Measurements from ENCODE around the gene KAZN.

The KAZN gene

GRCh38 chr1:14655385-14655784, 56.9 kb downstream of the KAZN start:
- Histone ChIP-seq H4K20me1 (ENCODE audit: insufficient read depth, low read length) (no peaks in the 10 kb centered on the region), H3K9me3 (replicated peaks; ENCODE audit: insufficient read depth, low read length) (no peaks in the 10 kb centered on the region), H3K27ac (ENCODE audit: low read length) (no peak overlapping the region), H3F3A (ENCODE audit: insufficient read depth, low read length) (no peaks in the 10 kb centered on the region), H3K27me3 (replicated peaks; ENCODE audit: insufficient read depth, low read length) (no peaks in the 10 kb centered on the region), H3K4me3 (ENCODE audit: low read length) (no peak overlapping the region), H3K79me2 (ENCODE audit: low read length) (no peaks in the 10 kb centered on the region), H3K9ac (ENCODE audit: low read length) (no peak overlapping the region), H2AFZ (ENCODE audit: low read length) (no peak overlapping the region), H3K4me1 (ENCODE audit: low read length) (no peaks in the 10 kb centered on the region), H3K36me3 (replicated peaks; ENCODE audit: insufficient read depth, low read length) (no peaks in the 10 kb centered on the region), H3K9me2 (replicated peaks; ENCODE audit: insufficient read depth, low read length) (no peaks in the 10 kb centered on the region), H3K4me2 (ENCODE audit: low read depth, low read length) (no peak overlapping the region)
- no peak for TF ChIP-seq CTCF (IDR thresholded peaks at IDR 0.05; ENCODE audit: low read length)
- TF ChIP-seq EZH2 (optimal IDR thresholded peaks at IDR 0.05; ENCODE audit: low read depth, low read length) = no peak
- no peak for TF ChIP-seq EZH2phosphoT487 (IDR thresholded peaks at IDR 0.05; ENCODE audit: low read length)
- no peak for DNase-seq

DNA sequence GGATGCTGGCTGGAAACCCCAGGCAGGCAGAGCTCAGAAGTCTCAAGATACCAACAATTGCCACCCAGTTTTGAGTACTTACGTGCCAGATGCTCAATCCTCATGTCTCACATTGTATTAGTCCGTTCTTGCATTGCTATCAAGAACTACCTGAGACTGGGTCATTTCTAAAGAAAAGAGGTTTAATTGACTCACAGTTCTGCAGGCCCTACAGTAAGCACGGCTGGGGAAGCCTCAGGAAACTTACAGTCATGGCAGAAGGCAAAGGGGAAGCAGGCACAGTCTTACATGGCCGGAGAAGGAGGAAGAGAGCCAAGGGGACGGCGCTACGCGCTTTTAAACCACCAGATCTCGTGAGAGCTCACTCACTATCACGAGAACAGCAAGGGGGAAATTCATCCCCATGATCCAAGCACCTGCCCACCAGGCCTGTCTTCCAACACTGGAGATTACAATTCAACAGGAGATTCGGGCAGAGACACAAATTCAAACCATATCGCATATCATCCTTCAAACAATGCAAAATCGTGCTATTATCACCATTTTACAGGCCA, 58.0 kb downstream of the KAZN start:
- Histone ChIP-seq H3K4me3 (ENCODE audit: low read length) (no peak overlapping the region), H4K20me1 (ENCODE audit: insufficient read depth, low read length) (no peaks in the 10 kb centered on the region), H3F3A (ENCODE audit: insufficient read depth, low read length) (no peaks in the 10 kb centered on the region), H3K4me1 (ENCODE audit: low read length) (no peaks in the 10 kb centered on the region), H3K27ac (ENCODE audit: low read length) (no peak overlapping the region), H3K4me2 (ENCODE audit: low read depth, low read length) (no peak overlapping the region), H3K9ac (ENCODE audit: low read length) (no peak overlapping the region), H3K36me3 (replicated peaks; ENCODE audit: insufficient read depth, low read length) (no peaks in the 10 kb centered on the region), H3K27me3 (replicated peaks; ENCODE audit: insufficient read depth, low read length) (no peaks in the 10 kb centered on the region), H3K9me3 (replicated peaks; ENCODE audit: insufficient read depth, low read length) (no peaks in the 10 kb centered on the region), H3K9me2 (replicated peaks; ENCODE audit: insufficient read depth, low read length) (no peaks in the 10 kb centered on the region), H2AFZ (ENCODE audit: low read length) (no peak overlapping the region), H3K79me2 (ENCODE audit: low read length) (no peaks in the 10 kb centered on the region)
- DNase-seq = no peak
- no peak for TF ChIP-seq EZH2phosphoT487 (IDR thresholded peaks at IDR 0.05; ENCODE audit: low read length)
- TF ChIP-seq EZH2 (optimal IDR thresholded peaks at IDR 0.05; ENCODE audit: low read depth, low read length) = no peak
- TF ChIP-seq CTCF (IDR thresholded peaks at IDR 0.05; ENCODE audit: low read length) = no peak

DNA sequence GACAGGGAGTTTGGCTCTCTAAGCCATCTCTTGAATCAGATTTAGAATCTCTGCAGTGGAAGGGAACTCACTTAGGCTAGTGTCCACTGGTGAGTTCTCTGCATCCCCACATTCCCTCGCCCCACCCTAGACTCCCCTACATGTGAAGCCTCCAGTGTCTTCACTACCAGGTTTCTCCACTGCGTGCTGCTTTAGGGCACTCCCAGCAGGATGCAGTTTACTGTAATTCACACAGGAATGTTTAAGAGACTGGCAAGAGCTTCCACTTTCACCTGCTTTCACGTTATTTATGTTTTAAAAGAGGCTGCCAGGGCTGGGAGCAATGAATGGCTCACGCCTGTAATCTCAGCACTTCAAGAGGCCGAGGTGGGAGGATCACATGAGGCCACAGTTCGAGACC, 60.2 kb downstream of the KAZN start:
- Histone ChIP-seq H2AFZ (ENCODE audit: low read length) (no peak overlapping the region), H3K4me1 (ENCODE audit: low read length) (no peaks in the 10 kb centered on the region), H3K4me3 (ENCODE audit: low read length) (no peak overlapping the region), H3K79me2 (ENCODE audit: low read length) (no peaks in the 10 kb centered on the region), H3K9ac (ENCODE audit: low read length) (no peak overlapping the region), H3K27ac (ENCODE audit: low read length) (no peak overlapping the region), H3K36me3 (replicated peaks; ENCODE audit: insufficient read depth, low read length) (no peaks in the 10 kb centered on the region), H4K20me1 (ENCODE audit: insufficient read depth, low read length) (no peaks in the 10 kb centered on the region), H3K4me2 (ENCODE audit: low read depth, low read length) (no peak overlapping the region), H3K9me2 (replicated peaks; ENCODE audit: insufficient read depth, low read length) (no peaks in the 10 kb centered on the region), H3K27me3 (replicated peaks; ENCODE audit: insufficient read depth, low read length) (no peaks in the 10 kb centered on the region), H3K9me3 (replicated peaks; ENCODE audit: insufficient read depth, low read length) (no peaks in the 10 kb centered on the region), H3F3A (ENCODE audit: insufficient read depth, low read length) (no peaks in the 10 kb centered on the region)
- no peak for TF ChIP-seq EZH2phosphoT487 (IDR thresholded peaks at IDR 0.05; ENCODE audit: low read length)
- TF ChIP-seq CTCF (IDR thresholded peaks at IDR 0.05; ENCODE audit: low read length) = no peak
- TF ChIP-seq EZH2 (optimal IDR thresholded peaks at IDR 0.05; ENCODE audit: low read depth, low read length) = no peak
- DNase-seq = no peak

All from MM.1S (cell line).